ENCODE data around the gene TGIF2. TPM values are rescaled to one million over a fixed set of nuclear protein-coding genes. Genes with fewer than 3 reads are reported as not detected.

TGIF2 gene
- total and polyA plus RNA-seq, 2 of the 13 experiments (the other 11 are each of a cell fraction or from before 2014, with no cell fraction given) = 41.3 to 53.9 TPM

GRCh38 chr20:36574366-36575135 is 1.2 kb downstream of the TGIF2 start (continued):
- no peak for TF ChIP-seq HMG20B (CRISPR knock-in tag; conservative IDR thresholded peaks at IDR 0.05)
- TF ChIP-seq ZMAT3 (CRISPR knock-in tag; conservative IDR thresholded peaks at IDR 0.05) = peak; percentile 77; the same call in 1 of the 2 replicates
- peak; percentile 46; the same call in 1 of the 2 replicates for TF ChIP-seq SKIL (CRISPR knock-in tag; IDR thresholded peaks at IDR 0.05; ENCODE audit: borderline replicate concordance)
- TF ChIP-seq U2AF1 (optimal IDR thresholded peaks at IDR 0.05; ENCODE audit: low read depth, low read length) = peak; percentile 12
- TF ChIP-seq SKI (IDR thresholded peaks at IDR 0.05; ENCODE audit: partially characterized antibody) = peak; percentile 49
- TF ChIP-seq ZGPAT (CRISPR knock-in tag; IDR thresholded peaks at IDR 0.05) = peak; percentile 59
- TF ChIP-seq SETDB1 (CRISPR knock-in tag; IDR thresholded peaks at IDR 0.05; ENCODE audit: borderline replicate concordance) = 0 out of 2 replicates have a peak, but pooled peaks have one; percentile 32
- TF ChIP-seq HOXA5 (CRISPR knock-in tag; IDR thresholded peaks at IDR 0.05) = peak; percentile 87
- TF ChIP-seq ZNF225 (CRISPR knock-in tag; IDR thresholded peaks at IDR 0.05) = peak; percentile 80
- peak; percentile 32; the same call in 1 of the 2 replicates for TF ChIP-seq ZNF121 (CRISPR knock-in tag; IDR thresholded peaks at IDR 0.05)
- peak; percentile 74; the same call in 1 of the 2 replicates for TF ChIP-seq ZNF773 (CRISPR knock-in tag; IDR thresholded peaks at IDR 0.05; ENCODE audit: borderline replicate concordance)
- peak; percentile 81; the same call in 1 of the 2 replicates for TF ChIP-seq ZNF703 (CRISPR knock-in tag; IDR thresholded peaks at IDR 0.05; ENCODE audit: borderline replicate concordance)
- TF ChIP-seq ZNF558 (CRISPR knock-in tag; IDR thresholded peaks at IDR 0.05; ENCODE audit: borderline replicate concordance) = peak; percentile 66; the same call in 1 of the 2 replicates
- TF ChIP-seq ZNF441 (CRISPR knock-in tag; IDR thresholded peaks at IDR 0.05; ENCODE audit: borderline replicate concordance) = peak; percentile 87
- no peak for TF ChIP-seq ZBTB7B (CRISPR knock-in tag; IDR thresholded peaks at IDR 0.05)
- TF ChIP-seq SOX13 (IDR thresholded peaks at IDR 0.05) = no peak
- TF ChIP-seq SOX13 (CRISPR knock-in tag; conservative IDR thresholded peaks at IDR 0.05 in 1 of 2, IDR thresholded peaks at IDR 0.05 in 1 of 2) = peak in 1 of 2 experiments; percentile 4; a peak in 1 of 4 replicates
- peak; percentile 81 for TF ChIP-seq ARHGAP35 (CRISPR knock-in tag; IDR thresholded peaks at IDR 0.05; ENCODE audit: borderline replicate concordance)
- TF ChIP-seq SIN3A (IDR thresholded peaks at IDR 0.05; ENCODE audit: borderline replicate concordance, low read depth, low read length) = peak; percentile 82; the same call in 1 of the 2 replicates
- TF ChIP-seq MAZ (IDR thresholded peaks at IDR 0.05; ENCODE audit: borderline replicate concordance, low read depth, low read length) = 0 out of 2 replicates have a peak, but pooled peaks have one; percentile 20
- TF ChIP-seq MAZ (CRISPR knock-in tag; IDR thresholded peaks at IDR 0.05; ENCODE audit: low read depth) = peak; percentile 88
- no peak for TF ChIP-seq RFX1 (IDR thresholded peaks at IDR 0.05)
- TF ChIP-seq ARNTL (CRISPR knock-in tag; IDR thresholded peaks at IDR 0.05) = peak; percentile 71; the same call in 1 of the 2 replicates
- peak; percentile 72 for TF ChIP-seq ZNF256 (CRISPR knock-in tag; conservative IDR thresholded peaks at IDR 0.05)
